LNCaP clone FGC (cell line): ENCODE results near the gene TFEB.

Experiments used
- DNase-seq: peaks from one replicate; pipeline ENCODE4 v3.0.0-alpha.2; 2011; ENCODE audit warnings: low read depth
- H3K4me3 ChIP-seq: 2 replicates; pipeline ENCODE4 v1.5.1; 2011; ENCODE audit warnings: mild to moderate bottlenecking, low read depth, low read length, control low read depth
- CTCF ChIP-seq: IDR thresholded peaks from 2 replicates; pipeline ENCODE4 v1.5.1; 2012; ENCODE audit warnings: mild to moderate bottlenecking; ENCODE audit not compliant: control insufficient read depth, insufficient read depth; ENCODE audit errors: extremely low read depth

TFEB gene

GRCh38 chr6:41743406-41744235 is 8.2 kb upstream of the TFEB start:
- DNase-seq: no peak
- TF ChIP-seq CTCF: no peak
- no peak overlapping the region for H3K4me3 ChIP-seq

GRCh38 chr6:41741625-41742490 is 6.5 kb upstream of the TFEB start:
- H3K4me3 ChIP-seq: no peak overlapping the region
- no peak for DNase-seq
- no peak for TF ChIP-seq CTCF

GRCh38 chr6:41740366-41741162 is 5.2 kb upstream of the TFEB start:
- no peak for TF ChIP-seq CTCF
- no peak overlapping the region for H3K4me3 ChIP-seq
- DNase-seq: no peak

- no peak for DNase-seq
- TF ChIP-seq CTCF: no peak
- H3K4me3 ChIP-seq: no peak overlapping the region
Measured at GRCh38 chr6:41739041-41739440, 3.6 kb upstream of the TFEB start.

- no peak for TF ChIP-seq CTCF
- no peak overlapping the region for H3K4me3 ChIP-seq
- DNase-seq: no peak
Measured at GRCh38 chr6:41737591-41738130, 2.3 kb upstream of the TFEB start.

- no peak for DNase-seq
- TF ChIP-seq CTCF: no peak
- no peak overlapping the region for H3K4me3 ChIP-seq
Measured at GRCh38 chr6:41736800-41737555, 1.6 kb upstream of the TFEB start.
